GM12878 (cell line): Measurements from ENCODE around the gene NKAIN2. TPM values are rescaled to one million over a fixed set of nuclear protein-coding genes. Genes with fewer than 3 reads are reported as not detected.

ENCODE experiments used
- ATAC-seq: fragments of 200-7000 bp; cut with Tn5 transposase; 3 replicates; pipeline ENCODE4 v1.9.1; 2020; ENCODE audit warnings: mild to moderate bottlenecking, moderate library complexity
- BruUV-seq: library from RNA; stranded (reverse); fragments of 400-500 nt; replicated peaks from 2 replicates; lab custom pipeline; 2021; lab: Mats Ljungman, UMichigan
- CTCF ChIA-PET: fragments of 300-600 bp; sonication (Branson Sonifier 250); formaldehyde crosslinking; extraction: SDS; loops from one replicate; lab custom pipeline; 2021; ENCODE audit warnings: inconsistent platforms; lab: Yijun Ruan, JAX
- POLR2A ChIA-PET: fragments of 350-600 bp; formaldehyde crosslinking; extraction: SDS; loops from one replicate; lab custom pipeline; 2021; ENCODE audit warnings: inconsistent platforms; lab: Charles Lee
- RAD21 ChIA-PET: fragments of 300-600 bp; sonication (Branson Sonifier 250); formaldehyde crosslinking; loops from one replicate; lab custom pipeline; 2023; ENCODE audit warnings: antibody characterized with exemption; ENCODE audit not compliant: unreplicated experiment; lab: Charles Lee
- SMC1A ChIA-PET: fragments of 300-600 bp; sonication (Branson Sonifier 250); formaldehyde crosslinking; loops from one replicate; lab custom pipeline; 2023; ENCODE audit not compliant: unreplicated experiment, uncharacterized antibody; lab: Charles Lee
- DNase-seq: peaks from one replicate; pipeline ENCODE4 v3.0.0-alpha.2; 2011; ENCODE audit warnings: low read depth, low spot score
- FAIRE-seq: peaks from 3 replicates; lab custom pipeline; 2011; peaks lifted over from hg19 to GRCh38; lab: Jason Lieb, UNC
- H2AFZ ChIP-seq: 2 replicates; pipeline ENCODE4 v1.6.0; 2011; ENCODE audit warnings: low read depth, low read length, control low read depth; ENCODE audit not compliant: control insufficient read depth
- H3K27ac ChIP-seq: 2 replicates; pipeline ENCODE4 v1.5.1; 2011; ENCODE audit warnings: control low read depth; ENCODE audit not compliant: control insufficient read depth, insufficient read depth
- H3K27me3 ChIP-seq, 2 experiments: replicated peaks in 1 of 2; 2 replicates each; pipeline versions ENCODE4 v1.6.0 to v1.6.1; 2011; ENCODE audit warnings: low read length in 1 of 2; ENCODE audit not compliant: control insufficient read depth in 2 of 2, insufficient read depth in 2 of 2
- H3K36me3 ChIP-seq, 2 experiments: 2 replicates each; pipeline ENCODE4 v1.5.1; 2011; ENCODE audit warnings: low read length in 1 of 2; ENCODE audit not compliant: control insufficient read depth in 2 of 2, insufficient read depth in 2 of 2
- H3K4me1 ChIP-seq: 2 replicates; pipeline ENCODE4 v1.6.1; 2011; ENCODE audit warnings: mild to moderate bottlenecking, low read length, moderate library complexity, mixed read lengths; ENCODE audit not compliant: control insufficient read depth, insufficient read depth
- H3K4me2 ChIP-seq: 2 replicates; pipeline ENCODE4 v1.6.0; 2011; ENCODE audit warnings: control low read depth; ENCODE audit not compliant: control insufficient read depth, insufficient read depth
- H3K4me3 ChIP-seq: fragments of 200-600 bp; sonication (generic); 2 replicates; pipeline ENCODE4 v1.5.1; 2016
- H3K79me2 ChIP-seq: 2 replicates; pipeline ENCODE4 v1.6.0; 2011; ENCODE audit warnings: low read length; ENCODE audit not compliant: control insufficient read depth, insufficient read depth
- H3K9ac ChIP-seq: 2 replicates; pipeline ENCODE4 v1.8.0; 2011; ENCODE audit warnings: low read length, control low read depth, mixed read lengths; ENCODE audit not compliant: control insufficient read depth, insufficient read depth
- H3K9me3 ChIP-seq: replicated peaks from 3 replicates; pipeline ENCODE4 v1.5.1; 2011; ENCODE audit warnings: mild to moderate bottlenecking, low read length; ENCODE audit not compliant: control insufficient read depth, insufficient read depth
- H4K20me1 ChIP-seq: 2 replicates; pipeline ENCODE4 v1.6.0; 2011; ENCODE audit not compliant: control insufficient read depth, insufficient read depth
- GATAD2B ChIP-seq: fragments of 450-650 bp; conservative IDR thresholded peaks from 2 replicates; pipeline ENCODE4 v1.6.1; 2017; ENCODE audit warnings: low read depth, mild to moderate bottlenecking, moderate library complexity
- HDAC2 ChIP-seq: fragments of 200-600 bp; sonication (generic); IDR thresholded peaks from 2 replicates; pipeline ENCODE4 v1.6.1; 2017
- IKZF1 ChIP-seq: fragments of 450-650 bp; conservative IDR thresholded peaks from 2 replicates; pipeline ENCODE4 v1.6.1; 2017; ENCODE audit warnings: antibody characterized with exemption, mild to moderate bottlenecking
- IKZF2 ChIP-seq, 2 experiments: fragments of 450-650 bp; IDR thresholded peaks; 2 replicates each; pipeline ENCODE4 v1.6.1; 2017; ENCODE audit warnings: mild to moderate bottlenecking in 2 of 2, moderate library complexity in 2 of 2
- NR2F1 ChIP-seq: fragments of 450-650 bp; conservative IDR thresholded peaks from 2 replicates; pipeline ENCODE4 v1.6.1; 2017; ENCODE audit warnings: mild to moderate bottlenecking
- SPI1 ChIP-seq: IDR thresholded peaks from 2 replicates; pipeline ENCODE4 v1.6.1; 2011; ENCODE audit warnings: low read depth, mild to moderate bottlenecking, low read length, moderate library complexity, borderline replicate concordance; ENCODE audit not compliant: insufficient read depth
- USF1 ChIP-seq: IDR thresholded peaks from 2 replicates; pipeline ENCODE4 v1.6.1; 2011; ENCODE audit warnings: borderline replicate concordance, low read depth, mild to moderate bottlenecking, moderate library complexity, mixed read lengths, low read length; ENCODE audit not compliant: insufficient read depth; ENCODE audit errors: extremely low read length
- YY1 ChIP-seq: IDR thresholded peaks from 2 replicates; pipeline ENCODE4 v1.6.1; 2011; ENCODE audit warnings: low read depth, mild to moderate bottlenecking, low read length
- WGBS: methylation state at CpG from one replicate; pipeline ENCODE4 v1.1.6; 2016; ENCODE audit warnings: low lambda C conversion rate; ENCODE audit not compliant: insufficient replicate concordance, insufficient coverage; ENCODE audit errors: missing lambda C conversion rate; 5-methylcytosine and 5-hydroxymethylcytosine counted together
- in situ Hi-C: fragments of 300-500 bp; cut with MboI; formaldehyde crosslinking; loops from 9 replicates; pipeline ENCODE4 v1.14.3; 2018; ENCODE audit warnings: mixed read lengths
- intact Hi-C: fragments of 100-400 bp; cut with micrococcal nuclease; formaldehyde crosslinking; loops from one replicate; pipeline ENCODE4 v1.14.2; 2022; ENCODE audit not compliant: unreplicated experiment
- polyA plus RNA-seq, 11 experiments: library from polyadenylated mRNA; depleted of rRNA in 4 of 11; unstranded in 6 of 11; stranded (reverse) in 5 of 11; fragments of >200 nt; fragmentation: Nextera tagmentation in 4 of 11; fragmentation: Illumina TruSeq in 1 of 11; extraction: Ambion mirVana in 4 of 11; extraction: Trizol in 1 of 11; gene quantifications; 1 replicate in 1 of 11; 2 replicates in 10 of 11; pipeline versions ENCODE4 v1.2.1 to v1.2.3, GENCODE V29; 2011 to 2016; ENCODE audit warnings: inconsistent platforms in 2 of 11, missing spikeins in 2 of 11, low read depth in 1 of 11
- total RNA-seq, 4 experiments: library from RNA; depleted of rRNA in 3 of 4; stranded (reverse); fragments of >200 nt in 3 of 4; fragmentation: Illumina TruSeq in 1 of 4; extraction: Trizol in 1 of 4; gene quantifications; 2 replicates each; pipeline versions ENCODE4 v1.2.1 to v1.2.3, GENCODE V29; 2013 to 2021

Gene NKAIN2
- total and polyA plus RNA-seq, 10 of the 15 experiments (the other 5 are each of a cell fraction or from before 2014, with no cell fraction given): not detected

GRCh38 chr6:124512431-124512830 is 708.8 kb downstream of the NKAIN2 start (continued):
- TF ChIP-seq USF1 (no peak), SPI1 (no peak)

- H3K36me3 ChIP-seq: no peaks in the 10 kb centered on the region
- no peak for TF ChIP-seq GATAD2B
- TF ChIP-seq YY1: no peak
- no peak for TF ChIP-seq NR2F1
- no peak for TF ChIP-seq IKZF2 (IDR thresholded peaks at IDR 0.05)
- no peak for TF ChIP-seq IKZF1
- TF ChIP-seq HDAC2: no peak
- SMC1A ChIA-PET: no interaction called here
- DNase-seq: no peak
- CTCF ChIA-PET: no interaction called here
- intact Hi-C loops: no loop called here
- no TSS peak for BruUV-seq
- H2AFZ ChIP-seq: no peak overlapping the region
- RAD21 ChIA-PET: no interaction called here
- FAIRE-seq: no peak
- no peaks in the 10 kb centered on the region for H3K27me3 ChIP-seq
- H3K27ac ChIP-seq: no peak overlapping the region
- no peak overlapping the region for H3K4me3 ChIP-seq
- H3K4me1 ChIP-seq: no peaks in the 10 kb centered on the region
- in situ Hi-C loops: no loop called here
- H3K9me3 ChIP-seq: no peaks in the 10 kb centered on the region
- 0% methylated on average over 2 of the region's 2 CpGs for WGBS
- no peaks in the 10 kb centered on the region for H3K79me2 ChIP-seq
- no peaks in the 10 kb centered on the region for H4K20me1 ChIP-seq
- H3K9ac ChIP-seq: no peak overlapping the region
- no peak overlapping the region for H3K4me2 ChIP-seq
- no peak for ATAC-seq
- POLR2A ChIA-PET: interaction anchor here (0.7 kb wide), 1 partner anchor 11 kb away, joined by 3 read pairs; no protein-coding TSS in a partner anchor
Measured at GRCh38 chr6:124517339-124517738, 713.7 kb downstream of the NKAIN2 start.
